Activated CD4-positive, alpha-beta T cell treated with anti-CD3 and anti-CD28 coated beads, Interleukin-2, amount 50 U/mL, for 16 hours (primary cell): ENCODE data around the gene IER3.
A peak's percentile ranks its signal among the peaks of the same experiment; 100 is the strongest.
"Not testable (repeated sequence)": the region's sequence is repeated elsewhere in the genome, so short reads cannot be mapped to it uniquely, and the experiment has no call there.

Experiments
- DNase-seq: peaks from one replicate; pipeline ENCODE4 v3.0.0-alpha.2; 2020

Gene IER3

DNA sequence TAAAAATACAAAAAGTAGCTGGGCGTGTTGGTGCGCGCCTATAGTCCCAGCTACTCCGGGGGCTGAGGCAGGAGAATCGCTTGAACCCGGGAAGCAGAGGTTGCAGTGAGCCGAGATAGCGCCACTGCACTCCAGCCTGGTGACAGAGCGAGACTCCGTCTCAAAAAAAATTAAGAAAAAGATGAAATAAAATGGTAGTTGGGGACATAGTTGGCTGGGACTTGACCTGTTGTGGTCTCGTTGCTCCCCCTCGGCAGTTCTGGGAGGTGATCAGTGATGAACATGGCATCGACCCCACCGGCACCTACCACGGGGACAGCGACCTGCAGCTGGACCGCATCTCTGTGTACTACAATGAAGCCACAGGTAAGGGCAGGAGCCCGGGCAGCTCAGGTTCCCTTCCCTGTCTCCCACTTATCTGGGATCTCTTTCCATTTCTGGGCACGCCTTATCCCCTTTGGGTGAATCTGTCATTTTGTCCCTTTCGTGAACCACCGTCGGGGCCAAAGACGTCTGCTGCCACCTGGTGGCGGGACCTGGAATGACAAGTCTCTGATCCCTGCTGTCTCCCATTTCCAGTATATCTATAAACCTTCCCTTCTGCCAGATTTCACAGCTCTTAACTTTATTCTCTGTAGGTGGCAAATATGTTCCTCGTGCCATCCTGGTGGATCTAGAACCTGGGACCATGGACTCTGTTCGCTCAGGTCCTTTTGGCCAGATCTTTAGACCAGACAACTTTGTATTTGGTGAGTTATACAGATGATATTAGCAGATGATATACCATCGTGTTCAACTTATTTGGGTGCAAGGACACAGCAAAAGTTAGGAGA lies 21.9 kb downstream of the IER3 start:
- DNase-seq, result peak; percentile 85

DNA sequence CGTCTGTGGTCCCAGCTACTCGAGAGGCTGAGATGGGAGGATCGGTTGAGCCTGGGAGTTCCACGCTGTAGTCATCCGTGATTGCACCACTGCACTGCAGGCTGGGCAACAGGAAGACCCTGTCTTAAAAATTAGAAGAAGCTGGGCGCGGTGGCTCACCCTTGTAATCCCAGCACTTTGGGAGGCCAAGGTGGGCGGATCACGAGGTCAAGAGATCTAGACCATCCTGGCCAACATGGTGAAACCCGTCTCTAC lies 22.4 kb downstream of the IER3 start:
- not testable (repeated sequence) for DNase-seq

DNA sequence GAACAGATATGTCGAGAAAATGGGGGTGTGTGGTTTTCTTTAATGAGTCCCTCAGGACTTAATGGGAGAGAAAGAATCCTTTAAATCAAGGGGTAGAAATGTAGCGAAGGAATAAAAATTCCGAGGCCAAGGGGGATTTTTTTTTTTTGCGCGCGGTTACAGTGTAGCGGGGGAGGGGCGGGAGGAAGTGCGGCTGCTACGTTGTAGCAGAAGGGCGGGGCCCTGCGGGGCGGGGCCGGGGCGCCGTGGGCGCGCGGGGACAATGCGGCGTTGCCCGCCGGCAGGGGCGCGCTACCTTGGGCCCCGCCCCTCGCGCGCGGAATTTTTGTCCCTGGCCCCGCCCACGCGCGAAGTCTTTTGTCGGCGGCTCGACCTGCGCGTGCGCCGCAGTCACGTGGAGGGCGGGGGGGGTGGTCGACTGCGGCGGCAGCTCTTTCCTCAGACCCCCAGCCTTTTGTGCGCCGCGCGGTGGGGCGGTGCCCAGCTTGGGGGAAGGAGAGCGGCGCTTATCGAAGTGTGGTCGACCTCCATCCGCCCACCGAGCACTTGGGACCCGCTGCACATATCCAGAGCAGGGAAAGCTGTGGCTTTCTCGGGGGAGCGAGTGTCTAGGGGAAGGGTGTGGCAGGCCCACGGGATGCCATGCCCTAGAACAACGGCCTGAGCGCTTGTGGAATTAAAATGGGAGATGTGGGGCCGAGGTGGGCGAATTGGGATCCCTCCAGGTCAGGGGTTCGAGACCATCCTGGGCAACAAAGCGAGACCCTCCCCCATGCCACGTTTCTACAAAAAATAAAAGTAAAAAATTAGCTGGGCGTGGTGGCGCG lies 22.9 kb downstream of the IER3 start:
- peak; percentile 93 for DNase-seq

DNA sequence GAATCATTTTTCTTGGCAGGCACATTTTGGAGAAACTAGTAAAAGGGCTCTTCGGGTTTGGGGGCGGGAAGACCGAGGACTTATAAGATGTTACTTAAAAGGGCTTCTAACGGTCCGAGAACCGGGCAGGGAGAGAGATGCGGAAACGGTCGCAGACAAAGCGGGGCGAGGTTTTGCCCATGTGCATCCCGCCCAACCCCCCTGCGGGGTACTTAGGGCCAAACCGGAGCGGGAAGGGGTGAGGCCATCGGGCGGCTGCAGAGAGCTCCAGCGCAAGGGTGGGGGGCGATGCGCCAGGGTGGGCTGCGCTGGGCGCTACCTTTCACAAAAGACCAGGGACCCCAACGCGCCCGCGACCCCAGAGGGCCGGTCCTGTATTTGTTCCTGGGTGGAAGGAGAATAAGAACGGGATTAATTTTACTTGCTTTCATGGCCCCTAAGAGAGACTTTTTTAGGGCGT lies 23.6 kb downstream of the IER3 start:
- DNase-seq, result peak; percentile 78

DNA sequence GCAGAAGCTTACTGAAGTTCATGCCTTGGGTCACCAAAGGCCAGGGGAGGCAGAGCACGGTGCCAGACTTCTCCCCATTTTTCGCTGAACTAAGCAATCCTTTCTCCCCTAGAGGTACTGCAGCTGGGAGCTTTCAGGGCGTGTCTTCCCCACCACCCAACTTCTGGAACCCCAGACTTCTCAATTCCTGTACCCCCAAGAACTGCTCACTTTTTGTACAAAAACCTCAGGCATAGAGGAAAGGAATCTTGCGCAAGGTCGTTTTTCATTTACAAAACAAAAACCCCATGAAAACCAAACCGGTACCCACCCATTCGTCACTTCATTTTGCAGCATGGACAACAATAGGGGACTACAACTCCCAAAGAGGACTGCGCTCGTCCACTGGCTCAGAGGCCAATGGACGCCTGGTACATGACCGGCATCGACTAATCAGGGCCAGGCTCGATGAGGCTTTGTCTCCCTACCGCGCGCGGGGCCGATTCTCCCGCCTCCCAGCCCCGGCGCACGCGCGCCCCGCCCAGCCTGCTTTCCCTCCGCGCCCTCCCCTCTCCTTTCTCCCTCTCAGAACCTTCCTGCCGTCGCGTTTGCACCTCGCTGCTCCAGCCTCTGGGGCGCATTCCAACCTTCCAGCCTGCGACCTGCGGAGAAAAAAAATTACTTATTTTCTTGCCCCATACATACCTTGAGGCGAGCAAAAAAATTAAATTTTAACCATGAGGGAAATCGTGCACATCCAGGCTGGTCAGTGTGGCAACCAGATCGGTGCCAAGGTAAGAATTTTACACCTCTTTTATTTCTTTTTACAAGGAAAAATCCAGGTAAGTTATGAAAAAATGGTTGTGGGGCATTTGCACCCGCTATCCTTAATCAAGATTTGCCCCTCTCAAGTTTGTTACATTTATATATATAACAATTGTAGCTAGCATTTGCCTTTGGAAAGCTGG lies 24.3 kb downstream of the IER3 start, which contains the start of gene TUBB:
TSS of gene TUBB (plus strand) at position 562 of the 947 bp plus-strand sequence. CDS start at position 717, 155 bp downstream.
- peak; percentile 98 for DNase-seq

- DNase-seq, result no peak
These were observed 25.0 kb downstream of the IER3 start for GRCh38 chr6:30719356-30719755.

- DNase-seq, result not testable (repeated sequence)
These were observed 26.3 kb downstream of the IER3 start for GRCh38 chr6:30717845-30718720.

GRCh38 chr6:30717129-30717844 lies 27.1 kb downstream of the IER3 start, which contains the start of gene MDC1:
TSS of gene MDC1 (minus strand) at chr6:30717281. CDS start at chr6:30715175, 2,106 bp downstream.
- peak; percentile 100 for DNase-seq

GRCh38 chr6:30716879-30717128 lies 27.5 kb downstream of the IER3 start:
- DNase-seq, result no peak

DNA sequence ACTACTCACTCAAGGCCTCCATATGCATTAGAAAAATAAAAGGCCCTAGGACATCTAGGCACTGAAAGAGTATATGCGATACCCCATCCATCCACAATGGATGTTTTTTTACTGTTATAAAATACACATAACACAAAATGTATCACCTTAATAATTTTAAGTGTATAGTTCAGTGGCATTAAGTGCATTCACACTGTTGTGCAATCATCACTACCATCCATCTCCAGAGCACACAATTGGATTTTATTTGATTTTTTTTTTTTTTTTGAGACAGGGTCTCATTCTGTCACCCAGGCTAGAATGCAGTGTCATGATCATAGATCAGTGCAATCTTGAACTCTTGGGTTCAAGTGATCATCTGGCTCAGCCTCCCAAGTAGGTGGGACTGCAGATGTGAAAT lies 30.1 kb downstream of the IER3 start:
- no peak for DNase-seq

DNA sequence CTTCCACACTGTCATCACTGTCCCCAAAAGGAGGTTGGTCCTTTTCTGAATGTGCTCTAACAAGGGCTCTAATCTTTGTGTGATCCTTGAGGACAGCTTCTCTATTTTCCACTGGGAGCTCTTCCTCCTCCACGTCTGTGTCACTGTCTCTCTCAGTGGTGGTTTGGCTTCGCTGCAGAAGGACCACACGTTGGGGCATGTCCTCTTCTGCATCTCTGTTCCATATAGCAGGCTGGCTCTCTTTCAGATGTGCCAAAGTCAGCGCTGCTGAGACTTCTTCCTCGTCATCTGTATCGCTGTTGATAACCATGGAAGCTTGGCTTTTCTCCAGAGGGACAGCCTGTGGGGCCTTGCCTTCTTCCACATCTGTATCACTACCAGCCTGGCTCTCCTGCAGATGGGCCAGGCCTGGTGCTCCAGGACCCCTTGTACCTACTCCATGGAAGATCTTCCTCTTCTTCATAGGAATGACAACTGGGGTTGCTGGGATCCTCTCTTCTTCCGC lies 31.9 kb downstream of the IER3 start:
- DNase-seq, result no peak

DNA sequence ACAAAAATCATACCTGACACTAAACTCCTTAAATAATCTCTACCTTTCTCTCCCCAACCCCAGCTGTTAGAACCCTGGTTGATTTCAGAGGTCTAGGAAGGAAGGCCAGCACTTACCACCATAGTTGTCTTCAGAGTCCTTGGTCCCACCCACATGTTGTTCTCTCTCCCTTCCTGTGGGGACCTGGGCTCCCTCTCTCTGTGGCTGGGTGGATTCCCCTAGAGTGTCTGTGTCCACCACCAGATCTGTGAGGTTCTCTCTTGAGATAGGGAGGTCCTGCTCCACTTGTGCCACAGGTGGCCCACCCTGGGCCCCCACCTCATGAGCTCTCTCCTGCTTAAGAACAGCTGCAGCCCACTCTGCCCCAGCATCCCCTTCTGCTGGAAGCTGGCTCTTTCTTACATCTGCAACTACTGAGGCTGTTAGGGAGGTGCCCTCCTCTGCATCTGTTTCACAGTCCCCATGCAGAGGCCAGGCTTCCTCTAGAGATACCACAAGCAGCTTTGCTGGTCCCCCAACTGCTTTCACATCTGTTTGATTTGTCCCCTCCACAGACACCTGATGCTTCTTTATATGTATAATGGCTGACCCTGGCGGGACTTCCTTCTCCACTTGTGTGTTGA lies 32.5 kb downstream of the IER3 start:
- no peak for DNase-seq

GRCh38 chr6:30709101-30709868 lies 35.1 kb downstream of the IER3 start:
- no peak for DNase-seq

- no peak for DNase-seq
These were observed 37.0 kb downstream of the IER3 start for GRCh38 chr6:30707281-30707850.

DNA sequence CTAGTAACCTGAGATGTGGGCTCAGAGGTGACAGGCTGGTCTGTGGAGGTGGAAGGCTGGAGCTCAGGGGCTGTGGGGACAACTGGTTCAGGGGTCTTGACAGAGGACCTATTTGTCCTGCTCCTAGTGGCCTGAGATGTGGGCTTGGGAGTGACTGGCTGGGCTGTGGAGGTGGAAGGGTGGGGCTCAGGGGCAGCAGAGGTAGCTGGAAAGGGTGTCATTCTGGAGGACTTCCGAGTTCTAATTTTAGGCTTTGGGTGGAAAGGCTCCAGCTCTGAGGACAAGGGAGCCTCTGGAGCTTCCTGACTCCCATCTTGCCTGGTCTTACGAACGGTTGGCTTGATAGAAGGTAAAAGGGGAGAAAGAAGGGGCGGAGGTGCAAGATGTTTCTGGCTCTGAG lies 38.7 kb downstream of the IER3 start:
- DNase-seq, result no peak

DNA sequence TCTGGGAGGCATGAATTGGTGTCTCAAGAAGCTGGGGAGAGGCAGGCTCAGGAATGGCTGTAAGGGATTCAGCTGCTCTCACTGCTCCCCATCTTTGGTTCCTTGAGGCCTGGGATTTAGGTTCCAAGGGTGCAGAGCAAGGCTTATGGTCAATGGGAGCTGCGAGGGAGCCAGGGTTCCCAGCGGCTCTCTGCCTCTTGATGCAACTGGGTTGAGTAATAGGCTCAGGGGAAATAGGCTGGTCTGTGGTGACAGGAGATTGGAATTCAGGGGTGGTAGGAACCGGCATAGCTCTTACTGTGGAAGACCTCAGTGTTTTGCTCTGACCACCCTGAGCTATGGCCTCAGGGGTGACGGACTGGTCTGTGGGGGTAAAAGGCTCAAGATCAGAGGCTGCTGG lies 40.5 kb downstream of the IER3 start:
- no peak for DNase-seq

DNA sequence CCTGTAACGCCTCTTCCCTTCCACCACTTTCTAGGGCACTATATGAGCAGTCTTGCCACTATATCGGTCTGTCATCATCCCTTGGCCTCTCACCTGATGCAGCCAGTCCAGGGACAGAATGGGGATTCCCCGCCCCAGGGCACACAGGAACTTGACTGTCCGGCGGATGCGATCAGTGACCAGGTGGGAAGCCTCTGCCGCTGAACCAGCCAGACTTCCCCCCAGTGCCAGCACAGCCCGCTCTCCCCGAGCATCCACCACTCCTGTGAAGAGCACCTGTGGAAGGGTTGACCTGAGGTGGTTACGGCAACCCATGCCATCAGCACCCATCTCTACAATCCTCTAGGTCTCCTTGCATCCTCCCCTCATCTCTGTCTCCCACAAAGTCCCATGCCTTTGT lies 41.3 kb downstream of the IER3 start:
- no peak for DNase-seq

GRCh38 chr6:30700340-30700739 lies 44.0 kb downstream of the IER3 start:
- no peak for DNase-seq

- DNase-seq, result no peak
These were observed 47.9 kb downstream of the IER3 start for GRCh38 chr6:30696432-30696831.
